ENCODE results near the gene WASF3. TPM values are rescaled to one million over a fixed set of nuclear protein-coding genes. Genes with fewer than 3 reads are reported as not detected.

Gene WASF3
- total RNA-seq, 1 donor from 2014 or later, result 22.1 TPM

GRCh38 chr13:26544707-26545106, 12.8 kb upstream of the WASF3 start:
- no peak for DNase-seq

GRCh38 chr13:26548205-26548765, 9.2 kb upstream of the WASF3 start:
- DNase-seq, result no peak

GRCh38 chr13:26549713-26550112, 7.8 kb upstream of the WASF3 start:
- DNase-seq, result no peak

GRCh38 chr13:26551255-26551860, 6.1 kb upstream of the WASF3 start:
- DNase-seq, result no peak

GRCh38 chr13:26555413-26555812, 2.1 kb upstream of the WASF3 start:
- DNase-seq, result no peak

- no peak for DNase-seq
Observed at GRCh38 chr13:26557051-26557392, 461 bp upstream of the WASF3 start.

GRCh38 chr13:26558074-26558805, 757 bp downstream of the WASF3 start:
- DNase-seq, result no peak

- DNase-seq, result no peak
Observed at GRCh38 chr13:26558987-26559386, 1.5 kb downstream of the WASF3 start.

- no peak for DNase-seq
Observed at GRCh38 chr13:26560456-26560855, 3.0 kb downstream of the WASF3 start.

GRCh38 chr13:26561067-26561466, 3.6 kb downstream of the WASF3 start:
- DNase-seq, result no peak

GRCh38 chr13:26561651-26562511, 4.4 kb downstream of the WASF3 start:
- DNase-seq, result no peak

GRCh38 chr13:26562512-26562890, 5.0 kb downstream of the WASF3 start:
- no peak for DNase-seq

GRCh38 chr13:26563713-26564112, 6.2 kb downstream of the WASF3 start:
- DNase-seq, result no peak

GRCh38 chr13:26568132-26568815, 10.8 kb downstream of the WASF3 start:
- no peak for DNase-seq

GRCh38 chr13:26571518-26571917, 14.0 kb downstream of the WASF3 start:
- no peak for DNase-seq

- no peak for DNase-seq
Observed at GRCh38 chr13:26575244-26575643, 17.8 kb downstream of the WASF3 start.

GRCh38 chr13:26579580-26579979, 22.1 kb downstream of the WASF3 start:
- no peak for DNase-seq

- DNase-seq, result no peak
Observed at GRCh38 chr13:26583662-26584061, 26.2 kb downstream of the WASF3 start.

- DNase-seq, result no peak
Observed at GRCh38 chr13:26584713-26585112, 27.2 kb downstream of the WASF3 start.

GRCh38 chr13:26585136-26585535, 27.7 kb downstream of the WASF3 start:
- DNase-seq, result no peak

GRCh38 chr13:26587251-26587650, 29.8 kb downstream of the WASF3 start:
- no peak for DNase-seq

- no peak for DNase-seq
Observed at GRCh38 chr13:26589226-26589625, 31.7 kb downstream of the WASF3 start.

- no peak for DNase-seq
Observed at GRCh38 chr13:26589754-26590153, 32.3 kb downstream of the WASF3 start.

All from occipital lobe (tissue), 2 donors.